HG03045 (cell line): Measurements from ENCODE around the gene SUMO1.

Source experiments
- ATAC-seq: cut with Tn5 transposase; IDR thresholded peaks from one replicate; pipeline ENCODE4 v1.9.1; 2021; ENCODE audit warnings: mild to moderate bottlenecking, moderate library complexity; ENCODE audit not compliant: unreplicated experiment

The SUMO1 gene

GRCh38 chr2:202201220-202202160 lies 36.9 kb downstream of the SUMO1 start:
- no peak for ATAC-seq

GRCh38 chr2:202196727-202197126 lies 41.7 kb downstream of the SUMO1 start:
- no peak for ATAC-seq

- no peak for ATAC-seq
These were observed 44.0 kb downstream of the SUMO1 start for GRCh38 chr2:202194418-202194817.

- no peak for ATAC-seq
These were observed 44.5 kb downstream of the SUMO1 start for GRCh38 chr2:202193881-202194353.

DNA sequence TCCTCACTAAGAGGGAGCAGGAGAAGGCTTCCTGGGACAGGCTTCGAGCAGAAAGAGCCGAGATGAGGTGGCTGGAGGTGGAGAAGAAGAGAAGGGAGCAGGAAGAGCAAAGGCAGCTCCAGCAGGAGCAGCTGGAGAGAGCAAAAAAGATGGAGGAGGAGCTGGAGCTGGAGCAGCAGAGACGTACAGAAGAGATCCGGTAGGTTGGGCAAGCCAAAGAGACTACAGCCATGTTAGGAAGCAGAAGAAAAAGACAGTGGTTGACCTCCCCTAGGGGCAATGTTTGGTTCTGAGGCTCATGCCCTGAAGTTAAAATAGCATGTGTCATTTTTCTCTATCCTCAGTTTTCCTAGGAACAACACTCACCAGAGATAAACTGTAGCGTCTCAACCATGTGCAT lies 45.1 kb downstream of the SUMO1 start:
- no peak for ATAC-seq

- no peak for ATAC-seq
These were observed 50.8 kb downstream of the SUMO1 start for GRCh38 chr2:202187570-202187969.

- ATAC-seq, result no peak
These were observed 51.7 kb downstream of the SUMO1 start for GRCh38 chr2:202186641-202187202.

DNA sequence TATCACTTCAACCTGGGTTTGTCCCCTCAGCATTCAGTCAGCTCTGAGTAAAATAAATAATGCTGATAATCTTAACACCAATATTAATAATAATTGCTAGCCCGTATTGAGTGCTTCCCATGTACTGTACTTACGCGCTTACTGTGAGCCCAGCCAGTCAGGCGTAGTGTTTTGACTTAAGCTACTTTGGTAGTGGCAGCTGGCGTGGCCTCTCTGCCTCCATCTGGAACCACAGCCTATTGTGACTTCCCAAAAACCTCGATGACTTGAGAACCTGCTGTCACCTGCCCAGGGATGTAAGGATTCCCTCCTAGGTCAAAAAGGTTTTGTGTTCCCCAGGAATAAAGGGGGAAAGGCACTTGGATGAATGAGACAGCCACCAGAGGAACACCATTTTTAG lies 53.2 kb downstream of the SUMO1 start:
- no peak for ATAC-seq

- no peak for ATAC-seq
These were observed 53.8 kb downstream of the SUMO1 start for GRCh38 chr2:202184557-202184956.

- ATAC-seq, result no peak
These were observed 59.9 kb downstream of the SUMO1 start for GRCh38 chr2:202178346-202178958.

DNA sequence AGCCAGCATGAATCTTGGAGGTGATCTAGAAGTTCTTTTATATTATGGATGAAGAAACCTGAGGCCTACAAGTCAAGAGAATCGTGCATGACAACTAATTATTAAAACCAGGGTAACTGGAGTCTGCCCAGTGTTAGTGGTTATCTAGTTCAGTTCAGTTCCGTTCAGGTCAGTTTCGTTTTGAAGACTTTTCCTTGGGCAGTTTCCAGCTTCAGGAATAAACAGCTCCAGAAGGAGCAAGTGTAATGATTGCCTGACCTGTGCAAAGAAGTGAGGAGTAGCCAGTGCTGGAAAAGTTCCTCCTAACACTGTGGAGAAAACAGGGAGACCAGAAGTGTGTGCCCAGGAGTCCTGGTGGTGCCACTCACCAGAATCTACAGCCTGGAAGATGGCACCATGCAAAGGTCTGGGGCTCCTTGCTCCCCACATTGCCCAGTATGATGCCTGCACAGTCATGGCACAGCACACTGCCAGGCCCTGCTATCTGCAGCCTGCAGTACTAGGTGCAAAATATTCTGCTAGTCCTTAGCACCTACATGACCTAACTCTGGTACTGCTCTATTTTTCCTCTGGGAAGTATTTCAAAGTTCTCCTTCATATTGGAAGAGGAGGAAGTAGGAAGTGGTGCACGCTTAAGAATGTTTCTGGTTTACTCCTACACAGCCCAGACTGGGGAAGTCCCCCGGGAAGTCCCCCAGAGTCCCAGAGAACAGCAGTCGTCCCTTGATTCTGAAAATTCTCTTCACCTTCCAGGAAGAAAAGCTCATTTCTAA lies 65.8 kb downstream of the SUMO1 start:
- ATAC-seq, result peak; percentile 72

- ATAC-seq, result no peak
These were observed 67.1 kb downstream of the SUMO1 start for GRCh38 chr2:202171241-202171825.

- ATAC-seq, result no peak
These were observed 68.5 kb downstream of the SUMO1 start for GRCh38 chr2:202169832-202170424.

DNA sequence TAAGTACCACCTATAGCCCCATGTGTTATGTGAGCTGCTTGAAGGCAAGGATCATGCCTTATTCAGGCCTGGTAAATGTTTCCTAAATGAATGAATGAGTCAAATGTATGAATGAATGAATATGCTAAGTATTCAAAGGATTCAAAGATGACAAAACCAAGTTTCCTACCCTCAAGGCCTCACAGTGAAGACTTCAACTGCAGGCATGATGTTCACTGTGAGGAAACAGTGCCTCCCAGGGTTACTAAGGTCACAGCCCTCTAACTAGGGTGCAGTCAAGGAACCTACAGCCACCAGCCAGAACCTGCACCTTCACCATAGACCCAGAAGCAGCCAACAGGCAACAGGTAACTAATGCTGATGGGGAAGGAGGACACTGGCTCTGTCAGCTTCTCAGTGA lies 69.3 kb downstream of the SUMO1 start:
- ATAC-seq, result no peak

DNA sequence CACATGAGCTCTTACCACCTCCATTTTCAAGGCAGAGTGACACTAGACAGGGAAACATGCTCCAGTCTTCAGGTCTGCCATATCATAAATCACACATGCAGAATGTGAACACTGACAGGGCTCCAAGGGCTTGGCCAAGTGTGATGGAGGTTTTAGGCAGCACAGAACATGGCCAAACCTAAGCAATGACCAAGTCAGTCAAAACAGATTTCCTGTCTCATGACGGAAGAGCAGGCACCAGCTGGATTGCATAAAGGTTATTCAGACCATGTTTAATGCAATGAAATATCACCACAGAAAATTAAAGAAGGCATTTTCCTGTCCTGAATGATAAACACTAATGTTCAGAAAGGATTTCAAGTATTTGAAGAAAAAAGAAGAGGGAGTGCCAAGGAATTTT lies 72.5 kb downstream of the SUMO1 start:
- ATAC-seq, result no peak

DNA sequence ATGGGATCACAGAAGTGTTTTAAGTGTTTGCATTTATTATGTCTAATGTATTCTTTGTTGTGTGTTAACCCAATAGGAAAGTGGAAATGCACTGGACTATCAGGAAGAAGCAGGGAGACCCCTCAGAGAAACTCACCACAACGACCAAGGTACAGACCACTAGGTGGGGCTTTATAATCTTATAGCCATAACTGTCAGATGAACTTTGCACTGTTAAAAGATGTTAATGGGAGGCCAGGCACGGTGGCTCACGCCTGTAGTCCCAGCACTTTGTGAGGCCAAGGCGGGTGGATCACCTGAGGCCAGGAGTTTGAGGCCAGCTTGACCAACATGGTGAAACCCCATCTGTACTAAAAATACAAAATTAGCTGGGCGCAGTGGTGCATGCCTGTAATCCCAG lies 73.2 kb downstream of the SUMO1 start:
- no peak for ATAC-seq

DNA sequence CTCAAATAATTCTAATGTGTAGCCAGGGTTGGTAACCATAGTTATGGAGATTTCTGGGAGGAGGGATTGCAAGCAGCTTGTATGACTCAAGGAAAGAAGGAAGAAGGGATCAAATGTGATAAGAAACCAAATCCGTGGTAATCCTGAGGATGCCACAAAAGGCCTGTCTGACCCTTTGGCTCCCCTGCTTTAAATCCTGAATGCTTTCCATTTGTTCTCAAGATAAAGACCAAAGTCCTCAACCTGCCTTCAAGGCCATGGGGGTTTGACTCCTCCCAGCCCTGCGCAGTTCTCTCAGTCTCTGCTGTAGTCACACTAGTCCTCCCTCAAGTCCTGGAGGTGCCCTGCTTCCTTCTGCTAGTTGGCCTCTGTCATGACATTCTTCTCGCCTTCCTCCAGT lies 74.0 kb downstream of the SUMO1 start:
- ATAC-seq, result no peak

GRCh38 chr2:202161151-202161835 lies 77.1 kb downstream of the SUMO1 start:
- no peak for ATAC-seq

DNA sequence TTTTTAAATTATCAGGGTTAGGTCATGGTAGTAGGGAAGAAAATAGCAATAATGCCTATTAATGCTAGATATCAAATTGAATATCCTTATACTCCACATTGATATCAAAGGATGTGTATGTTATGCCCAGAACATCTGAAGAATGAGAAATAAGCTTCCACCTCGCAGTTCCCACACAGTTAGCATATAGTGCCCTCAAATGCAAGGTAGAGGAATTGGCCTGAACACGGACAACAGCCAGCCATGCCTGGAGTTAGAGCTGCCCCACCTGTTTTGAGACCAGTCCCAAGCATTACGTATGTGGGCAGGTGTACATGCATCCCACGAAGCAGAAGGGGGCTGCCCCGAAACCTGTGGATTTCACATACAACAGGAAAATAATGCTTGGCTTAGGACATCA lies 79.6 kb downstream of the SUMO1 start:
- ATAC-seq, result no peak
